ENCODE results near the gene PDIA5.
A peak's percentile ranks its signal among the peaks of the same experiment; 100 is the strongest.

Gene PDIA5

DNA sequence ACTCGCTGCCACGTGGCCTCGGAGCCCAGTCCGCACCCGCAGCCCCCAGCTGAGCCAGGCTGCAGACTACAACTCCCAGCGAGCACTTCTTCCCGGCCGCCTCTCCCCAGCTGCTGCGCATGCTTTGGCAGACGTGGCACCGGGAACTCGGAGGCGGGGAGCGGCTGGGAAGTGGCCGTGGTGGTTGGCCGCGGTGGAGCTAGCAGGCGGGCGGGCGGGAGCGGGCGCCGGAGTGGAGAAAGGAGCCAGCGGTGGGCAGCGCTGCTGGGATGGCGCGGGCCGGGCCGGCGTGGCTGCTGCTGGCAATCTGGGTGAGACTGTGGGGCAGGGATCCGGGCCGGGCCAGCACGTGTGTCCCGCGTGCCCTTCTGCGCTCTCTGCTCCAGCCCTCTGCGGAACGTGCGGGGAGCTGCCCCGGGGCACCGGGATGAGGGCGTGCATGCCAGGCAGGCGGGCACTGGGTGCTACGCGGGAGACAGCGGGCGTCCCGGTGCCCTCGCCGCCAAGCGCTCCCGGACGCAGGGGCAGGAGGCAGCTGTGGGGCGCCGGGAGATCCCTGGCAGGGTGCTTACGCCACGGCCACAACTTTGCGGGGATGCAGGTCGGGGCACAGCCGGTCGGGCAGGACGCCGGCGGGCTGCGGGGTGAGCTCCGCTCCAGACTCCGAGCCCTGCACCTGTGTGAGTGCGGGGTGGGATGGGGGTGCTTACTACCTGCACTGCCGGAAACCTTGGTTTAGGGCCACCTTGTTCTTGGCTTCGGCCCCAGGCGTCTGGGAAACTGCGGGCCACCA lies at the start of gene PDIA5:
Gene PDIA5, plus strand, starts transcription at position 130 of the 793 bp plus-strand sequence. Its CDS starts 140 bp downstream, at position 270.
- peak; percentile 63 for DNase-seq (ENCODE audit: low read depth)

DNA sequence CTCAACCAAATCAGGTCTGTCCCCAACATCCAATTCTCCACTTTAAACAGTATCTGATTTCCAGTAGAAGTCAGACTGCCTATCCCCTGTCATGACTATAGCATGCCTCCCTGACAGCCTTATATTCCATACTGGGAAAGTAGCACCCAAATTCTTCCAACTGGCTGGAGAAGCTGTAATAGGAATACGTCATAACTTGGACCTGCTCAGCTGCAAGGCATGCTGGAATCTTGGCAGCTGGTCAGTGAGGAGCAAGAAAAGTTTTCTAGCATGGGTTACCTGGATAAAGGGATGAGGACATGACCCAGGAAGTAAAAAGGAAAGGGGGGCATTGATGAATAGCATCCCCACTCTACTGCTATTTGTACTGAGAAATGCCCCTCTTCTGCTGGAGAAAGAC lies 48.1 kb upstream of the PDIA5 start:
- no peak for DNase-seq (ENCODE audit: low read depth)

DNA sequence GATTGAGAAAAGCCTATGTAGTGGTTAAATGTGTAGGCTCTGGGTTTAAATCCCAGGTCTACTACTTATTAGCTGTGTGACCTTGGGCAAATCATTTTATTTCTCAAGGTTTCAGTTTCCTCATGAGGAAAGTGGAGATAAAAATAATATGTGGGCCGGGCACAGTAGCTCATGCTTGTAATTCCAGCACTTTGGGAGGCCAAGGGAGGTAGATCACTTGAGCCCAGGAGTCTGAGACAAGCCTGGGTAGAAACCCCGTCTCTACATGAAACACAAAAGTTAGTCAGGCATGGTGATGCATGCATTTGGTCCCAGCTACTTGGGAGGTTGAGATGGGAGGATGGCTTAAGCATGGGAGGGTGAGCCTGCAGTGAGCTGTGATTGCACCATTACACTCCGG lies 47.7 kb upstream of the PDIA5 start:
- no peak for DNase-seq (ENCODE audit: low read depth)

DNA sequence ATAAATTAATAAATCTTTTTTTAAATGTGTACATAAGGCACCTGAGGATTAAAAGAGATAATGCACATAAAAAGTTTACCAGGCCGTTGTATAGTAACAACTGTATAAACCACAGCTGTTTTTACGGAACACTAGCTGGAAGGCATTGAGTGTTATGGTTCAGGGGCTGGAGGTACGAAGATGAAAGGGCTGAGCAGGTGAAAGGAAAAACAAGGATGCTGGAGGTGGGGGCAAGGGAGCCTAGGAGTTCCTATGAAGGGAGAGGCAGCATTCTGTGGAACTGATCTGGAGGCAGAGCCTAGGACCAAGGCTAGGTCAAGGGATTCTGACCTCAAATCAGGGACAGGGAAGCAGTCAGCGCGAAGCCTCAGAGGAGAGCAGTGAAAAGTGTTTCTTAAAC lies 47.2 kb upstream of the PDIA5 start:
- DNase-seq (ENCODE audit: low read depth) = no peak

DNA sequence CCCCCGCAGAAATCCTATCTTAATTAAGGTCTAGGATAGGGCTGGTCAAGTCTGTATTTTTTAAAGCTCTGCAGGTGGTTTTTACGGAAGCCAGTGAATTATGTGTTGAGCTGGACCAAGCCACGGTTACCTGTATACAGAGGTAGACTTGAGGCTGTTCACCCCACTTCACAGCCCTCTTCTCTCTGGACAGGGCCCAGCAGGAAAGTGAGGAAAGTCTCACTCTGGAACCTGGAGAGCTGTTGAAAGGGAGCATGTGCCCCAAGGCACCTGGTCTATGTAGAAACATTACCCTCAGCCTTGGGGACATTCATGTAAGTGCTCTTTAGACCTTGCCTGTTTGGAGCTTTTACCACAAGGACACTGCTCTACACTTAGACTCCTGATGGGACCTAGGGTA lies 46.1 kb upstream of the PDIA5 start:
- no peak for DNase-seq (ENCODE audit: low read depth)

DNA sequence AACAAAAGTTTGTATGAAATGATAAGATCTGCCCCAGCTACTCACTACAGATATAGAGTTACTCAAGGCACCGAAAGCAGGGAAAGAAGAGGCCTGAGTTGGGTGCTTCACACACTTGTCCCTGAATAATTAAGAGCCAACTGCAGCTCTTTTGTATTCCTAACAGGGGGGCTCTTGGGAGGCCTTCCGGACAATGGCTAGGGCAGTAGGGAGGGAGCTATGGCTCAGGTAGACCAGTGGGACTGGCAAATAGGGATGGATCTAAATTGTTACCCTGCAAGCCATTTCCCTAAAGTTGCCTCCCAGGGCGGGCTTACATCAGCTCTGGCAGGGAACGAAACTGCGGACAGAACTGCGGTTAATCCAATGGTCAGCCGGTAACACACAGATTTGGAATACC lies 45.4 kb upstream of the PDIA5 start:
- DNase-seq (ENCODE audit: low read depth) = no peak

DNA sequence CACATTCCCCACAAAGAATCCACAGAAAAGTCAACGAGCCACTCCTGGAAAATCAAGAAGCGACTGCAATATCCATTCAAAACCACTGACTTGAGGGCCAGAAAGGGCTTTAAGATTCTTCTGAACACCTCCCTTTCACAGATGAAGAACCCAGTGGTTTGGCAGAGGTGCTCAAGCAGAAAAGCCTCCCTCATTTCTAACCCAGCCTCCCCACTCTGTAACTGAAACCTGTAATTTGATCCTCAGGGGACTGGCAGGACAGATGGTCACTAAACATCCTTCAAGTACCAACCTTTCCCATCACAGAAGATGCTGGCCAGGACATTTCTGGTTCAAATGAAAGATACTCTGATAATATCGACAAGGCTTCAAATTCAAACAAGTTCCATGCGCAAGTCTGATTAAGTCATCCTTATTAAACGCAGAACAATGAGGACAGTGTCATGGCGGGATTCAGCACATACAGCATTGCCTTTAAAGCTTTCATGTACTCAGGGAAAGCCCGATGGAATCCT lies 44.8 kb upstream of the PDIA5 start:
- DNase-seq (ENCODE audit: low read depth) = no peak

DNA sequence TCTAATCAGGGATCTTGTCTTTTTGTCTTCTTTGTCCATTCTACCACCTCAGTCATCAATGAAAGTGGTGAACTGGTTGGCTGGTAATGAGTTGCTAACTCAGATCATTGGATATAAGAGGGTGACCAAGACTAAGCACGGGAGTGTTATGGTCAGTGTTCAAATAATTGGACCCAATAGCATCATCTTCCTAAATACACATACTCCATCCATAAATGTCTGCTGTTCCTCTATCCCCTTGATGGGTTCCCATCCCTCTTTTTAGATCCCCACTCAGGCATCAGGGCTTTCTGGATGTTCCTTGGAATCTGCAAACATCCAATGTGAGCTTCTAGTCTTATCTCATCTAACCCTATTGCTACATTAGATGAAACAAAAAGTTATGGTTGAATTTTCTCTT lies 42.8 kb upstream of the PDIA5 start:
- no peak for DNase-seq (ENCODE audit: low read depth)

DNA sequence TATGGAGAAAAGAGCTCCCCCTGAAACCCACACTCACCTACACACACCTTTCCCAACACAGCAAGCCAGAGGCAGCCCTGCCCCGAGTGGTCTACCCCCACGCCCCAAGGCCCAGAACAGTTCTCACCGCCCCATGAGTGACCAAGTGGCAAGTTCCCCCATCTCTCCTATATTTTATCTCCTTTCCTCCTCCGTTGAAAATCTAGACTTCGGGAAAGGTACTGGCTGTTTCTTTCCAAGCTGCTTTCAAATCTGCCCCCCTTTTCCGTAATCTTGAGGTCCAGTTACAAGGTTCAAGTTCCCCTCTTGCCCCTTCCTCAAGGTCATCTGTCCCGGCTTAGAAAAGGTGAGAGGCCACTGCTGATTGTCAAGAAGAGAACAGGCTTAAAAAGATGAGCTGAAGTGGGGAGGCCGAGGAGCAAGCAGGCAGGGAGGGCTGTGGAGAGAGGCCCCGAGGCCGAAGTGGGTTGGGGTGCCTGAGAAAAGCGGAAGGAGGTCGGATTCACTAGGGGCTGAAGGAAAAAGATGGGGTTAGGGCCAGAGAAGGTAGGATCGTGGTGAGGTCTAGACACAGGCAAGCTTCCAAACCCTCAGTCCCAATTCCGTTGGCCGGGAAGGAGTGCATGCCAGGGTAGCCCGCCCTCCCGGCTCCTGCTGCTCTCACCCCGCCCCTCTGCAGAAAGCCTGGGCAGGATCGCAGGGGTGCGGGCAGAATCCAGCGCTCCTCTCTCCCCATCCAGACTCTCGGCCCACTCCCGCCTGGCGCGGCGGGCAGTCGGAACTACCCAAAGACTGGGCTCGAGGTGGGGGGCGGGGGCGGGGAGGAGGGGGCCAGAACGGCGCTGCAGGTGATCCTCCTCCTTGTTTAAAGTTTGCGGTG lies 40.9 kb upstream of the PDIA5 start:
- DNase-seq (ENCODE audit: low read depth) = no peak

DNA sequence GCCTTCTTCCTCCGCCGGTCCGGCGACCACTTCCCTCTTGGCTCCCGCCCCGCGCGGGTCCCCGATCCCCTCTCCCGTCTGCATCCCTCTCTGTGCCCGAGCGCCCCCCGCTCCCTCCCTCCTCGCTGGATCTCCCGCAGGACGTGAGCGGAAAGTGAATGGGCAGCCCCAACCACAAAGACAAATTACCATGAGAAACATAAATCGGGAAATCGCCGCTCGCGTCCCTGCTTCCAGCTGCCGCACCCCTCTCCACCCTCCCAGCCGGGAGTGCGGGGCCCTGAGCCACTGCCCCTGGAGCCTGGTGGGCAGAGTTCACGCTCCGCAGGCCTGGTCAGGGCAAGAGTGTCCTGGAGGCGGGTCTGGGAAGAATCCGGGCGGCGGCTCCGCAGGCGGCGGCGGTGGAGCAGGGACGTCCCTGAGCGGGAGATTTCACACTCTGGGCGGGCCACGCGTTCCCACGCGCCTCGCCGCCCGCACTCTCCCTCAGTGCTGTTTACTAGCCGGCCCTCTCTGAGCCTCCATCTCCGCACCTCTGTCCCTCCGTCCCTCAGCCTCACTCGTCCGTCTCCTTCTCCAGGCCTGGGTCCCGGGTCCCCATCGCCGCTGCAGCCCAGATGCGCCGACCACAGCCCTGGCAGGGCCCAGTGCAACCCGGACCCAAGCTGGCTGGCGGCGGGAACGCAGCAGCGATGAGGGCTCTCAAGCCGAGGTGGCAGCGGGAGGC lies 40.1 kb upstream of the PDIA5 start:
- no peak for DNase-seq (ENCODE audit: low read depth)

DNA sequence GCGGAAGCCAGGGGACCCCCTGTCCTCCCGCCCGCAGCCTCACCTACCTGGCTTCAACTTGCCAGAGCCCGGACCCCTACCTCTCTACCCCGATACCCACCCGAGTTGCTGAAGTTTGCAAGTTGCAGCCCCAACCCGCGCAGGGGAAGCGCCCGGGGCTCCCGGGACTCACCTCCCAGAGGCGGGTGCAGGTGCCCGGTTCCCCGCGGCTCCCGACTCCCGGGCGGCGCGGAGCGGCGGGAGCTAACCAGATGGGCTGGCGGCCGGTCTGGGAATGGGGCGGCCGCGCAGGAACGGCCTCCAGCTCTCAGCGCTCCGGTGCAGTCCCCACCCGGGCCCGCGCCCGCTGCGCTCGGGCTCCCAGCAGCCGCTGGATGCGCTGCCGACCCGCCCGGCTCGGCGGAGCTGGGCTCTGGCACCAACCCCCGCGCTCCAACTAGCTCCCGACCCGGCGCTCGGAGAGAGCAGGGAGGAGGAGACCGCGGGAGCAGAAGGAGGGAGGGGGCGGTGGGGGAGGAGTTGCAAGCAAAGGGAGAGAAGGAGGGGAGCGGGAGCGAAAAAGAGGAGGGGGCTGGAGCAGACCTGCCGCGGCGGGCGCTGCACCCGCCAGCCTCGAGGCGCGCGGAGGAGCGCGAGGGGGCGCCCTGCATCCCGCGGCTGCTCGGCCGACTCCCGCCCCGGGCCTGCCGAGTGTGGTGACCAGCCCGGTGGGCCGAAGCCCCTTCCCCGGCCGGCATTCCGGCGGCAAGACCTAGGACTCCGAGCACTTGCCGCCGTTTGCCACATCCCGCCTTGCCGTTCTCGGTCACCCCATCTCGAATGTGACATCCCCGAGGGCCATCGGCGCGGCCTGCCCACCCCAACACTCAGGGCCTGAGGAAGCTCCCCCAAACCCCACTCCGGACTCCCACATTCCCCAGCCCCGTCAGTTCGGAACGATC lies 39.3 kb upstream of the PDIA5 start, which contains the start of gene SEMA5B:
Gene SEMA5B, minus strand, starts transcription at position 472 of the 941 bp plus-strand sequence. CDS start 66,500 bp downstream, outside the sequence.
- no peak for DNase-seq (ENCODE audit: low read depth)

DNA sequence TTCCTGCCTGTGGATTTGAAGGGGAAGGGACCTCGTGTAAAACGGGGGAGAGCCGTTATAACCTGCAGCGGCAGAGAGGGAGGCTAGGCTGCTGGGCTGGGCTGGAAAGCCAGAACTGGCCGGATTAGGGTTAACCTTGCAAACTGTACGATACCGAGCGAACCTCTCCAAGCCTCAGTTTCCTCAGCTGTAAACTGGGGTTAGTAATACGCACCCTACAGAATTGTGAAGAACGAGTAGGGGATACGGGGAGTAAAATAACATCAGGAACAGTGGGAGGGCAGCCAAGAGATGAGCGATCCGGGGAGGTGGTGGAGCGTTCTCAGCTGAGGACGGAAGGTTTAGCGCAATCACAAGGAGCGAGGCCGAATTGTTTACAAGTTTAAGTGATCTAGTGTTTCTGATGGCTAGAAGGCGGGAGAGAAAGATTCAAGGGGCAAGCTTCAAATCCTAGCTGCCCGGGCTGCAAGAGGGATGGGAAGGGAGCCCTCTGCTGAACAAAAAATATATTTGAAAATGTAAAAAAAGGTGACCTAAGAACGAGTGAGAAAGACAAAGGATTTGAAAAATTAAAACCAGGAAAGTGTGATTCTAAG lies 38.5 kb upstream of the PDIA5 start:
- no peak for DNase-seq (ENCODE audit: low read depth)

DNA sequence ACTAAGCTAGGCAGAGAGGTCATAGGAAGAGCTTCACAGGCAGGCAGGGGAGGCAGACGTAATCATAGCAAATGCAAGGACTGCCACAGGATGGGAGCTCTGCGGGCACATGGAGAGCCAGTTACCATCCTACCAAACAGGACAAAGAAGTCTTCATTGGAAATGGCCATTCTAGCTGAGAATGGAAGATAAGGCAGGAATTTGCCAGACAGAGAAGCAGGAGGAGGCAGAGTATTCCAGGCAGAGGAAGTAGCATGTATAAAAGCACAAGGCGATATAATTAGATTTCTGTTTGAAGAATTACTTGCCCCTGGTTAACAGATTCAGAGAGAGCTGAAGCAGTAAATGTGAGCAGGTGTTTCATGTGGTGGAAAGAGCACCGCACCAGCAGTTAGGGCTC lies 35.8 kb upstream of the PDIA5 start:
- no peak for DNase-seq (ENCODE audit: low read depth)

DNA sequence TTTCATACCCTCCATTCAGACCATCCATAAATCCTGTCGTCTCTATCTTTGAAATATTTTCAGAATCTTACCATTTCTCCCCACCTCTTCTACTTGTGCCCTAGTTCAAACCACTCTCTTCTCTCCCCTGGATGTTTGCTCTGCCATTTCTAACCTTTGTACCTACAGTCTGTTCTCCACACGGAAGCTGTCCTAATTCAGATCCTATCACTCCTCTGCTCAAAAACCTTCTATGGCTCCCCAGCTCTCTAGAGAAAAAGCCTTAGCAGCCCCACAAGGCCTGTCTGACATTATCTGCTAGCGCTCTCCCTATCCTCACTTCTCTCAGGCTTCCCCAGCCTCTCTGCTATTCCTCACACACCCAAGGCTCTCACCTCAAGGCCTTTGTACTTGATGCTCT lies 34.8 kb upstream of the PDIA5 start:
- no peak for DNase-seq (ENCODE audit: low read depth)

DNA sequence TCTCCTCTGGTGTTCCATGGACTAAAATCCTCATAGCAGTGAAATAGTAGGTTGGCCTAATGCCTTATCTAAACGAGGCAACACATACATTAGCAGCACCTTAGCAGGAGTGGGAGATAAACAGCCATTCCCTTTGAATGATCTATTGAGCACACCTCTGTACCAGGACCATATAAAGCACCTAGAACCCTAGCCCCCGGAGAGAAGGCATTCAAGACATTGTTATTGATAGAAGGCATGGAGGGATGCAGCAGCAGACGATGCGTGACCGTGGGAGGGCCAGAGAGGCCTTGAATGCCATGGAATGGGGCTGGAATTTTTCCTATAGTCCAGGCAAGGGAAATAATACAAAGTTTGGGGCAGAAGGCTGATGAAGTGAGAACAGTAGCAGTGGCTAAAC lies 32.7 kb upstream of the PDIA5 start:
- no peak for DNase-seq (ENCODE audit: low read depth)

DNA sequence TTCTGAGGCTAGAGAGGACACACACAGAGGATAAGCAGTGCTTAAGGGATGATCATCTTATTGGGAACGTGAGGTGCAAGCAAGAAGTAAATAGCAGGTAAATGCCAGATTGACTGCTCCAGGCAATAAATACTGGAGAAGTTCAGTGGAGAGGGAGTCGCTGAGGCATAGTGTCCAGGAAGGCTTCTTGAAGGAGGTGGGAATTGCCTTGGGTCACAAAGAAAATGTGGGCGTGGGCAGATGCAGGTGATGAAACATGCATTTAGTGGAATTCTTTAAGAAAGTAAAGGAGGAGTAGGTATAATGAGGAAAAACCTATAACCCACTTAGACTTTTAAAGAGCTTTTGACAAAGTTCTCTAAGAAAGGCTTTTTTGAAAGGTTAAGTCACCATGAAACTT lies 31.8 kb upstream of the PDIA5 start:
- DNase-seq (ENCODE audit: low read depth) = no peak

DNA sequence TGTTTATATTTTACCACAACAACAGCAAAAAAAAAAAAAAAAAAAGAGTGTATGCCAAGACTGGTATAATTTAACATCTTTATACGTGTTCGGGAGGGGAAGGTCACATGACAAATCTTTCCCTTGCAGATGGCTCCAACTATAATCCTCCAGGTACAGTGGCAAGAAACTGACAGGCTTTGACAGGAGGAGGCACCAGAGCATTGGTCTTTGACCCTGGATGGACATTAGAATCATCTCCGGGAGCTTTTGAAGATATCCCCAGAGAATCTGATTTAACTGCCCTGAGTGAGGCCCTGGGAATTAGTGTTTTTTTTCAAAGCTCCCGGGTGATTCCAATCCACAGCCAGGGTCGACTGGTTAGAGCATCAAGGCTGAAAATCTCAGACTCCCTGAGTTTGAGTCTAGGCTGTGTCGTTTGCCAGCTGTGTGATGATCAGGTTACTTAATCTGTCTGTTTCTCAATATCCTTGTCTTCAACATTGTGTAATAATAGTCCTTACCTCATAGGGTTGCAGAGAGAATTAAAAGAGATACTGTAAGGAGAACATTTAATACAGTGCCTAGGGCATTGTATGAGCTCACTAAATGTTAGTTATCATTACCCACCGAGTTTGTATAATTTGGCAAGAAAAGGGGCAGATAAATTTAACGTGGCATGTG lies 30.3 kb upstream of the PDIA5 start:
- DNase-seq (ENCODE audit: low read depth) = no peak

DNA sequence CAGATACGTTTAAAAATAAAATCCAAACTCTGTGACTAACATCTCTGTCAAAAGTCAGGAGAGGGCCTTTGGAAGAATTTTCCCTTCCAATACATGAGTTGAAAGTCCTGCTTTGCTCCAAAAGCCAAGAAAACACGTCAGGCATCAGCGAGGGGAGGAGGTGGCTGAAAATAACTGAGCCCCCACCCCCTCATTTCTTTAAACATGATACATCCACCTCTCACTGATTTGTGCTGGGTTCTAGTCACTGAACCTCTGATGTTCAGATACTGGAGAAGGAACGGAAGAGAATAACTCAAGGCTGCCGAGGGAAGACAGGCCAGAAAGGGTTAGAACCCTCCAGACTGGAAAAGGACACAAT lies 29.8 kb upstream of the PDIA5 start:
- no peak for DNase-seq (ENCODE audit: low read depth)

DNA sequence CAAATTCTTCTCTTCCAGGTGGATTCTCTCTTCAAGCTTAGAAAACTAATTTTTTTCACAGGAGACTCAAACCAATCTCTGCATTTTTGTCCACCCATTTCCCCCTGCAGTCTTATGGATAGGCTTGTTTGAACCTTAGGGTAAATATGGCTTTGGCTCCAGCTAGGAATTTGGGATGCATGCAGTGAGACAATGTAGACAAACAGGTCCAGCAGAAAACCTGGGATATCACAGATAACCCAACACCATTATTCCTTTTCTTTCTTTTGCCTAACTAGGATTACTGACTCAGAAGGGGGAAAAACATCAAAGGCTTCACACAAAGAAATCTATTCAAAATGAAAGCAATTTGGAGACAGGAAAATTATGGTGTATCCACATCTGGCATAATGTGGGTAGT lies 28.1 kb upstream of the PDIA5 start:
- DNase-seq (ENCODE audit: low read depth) = no peak

DNA sequence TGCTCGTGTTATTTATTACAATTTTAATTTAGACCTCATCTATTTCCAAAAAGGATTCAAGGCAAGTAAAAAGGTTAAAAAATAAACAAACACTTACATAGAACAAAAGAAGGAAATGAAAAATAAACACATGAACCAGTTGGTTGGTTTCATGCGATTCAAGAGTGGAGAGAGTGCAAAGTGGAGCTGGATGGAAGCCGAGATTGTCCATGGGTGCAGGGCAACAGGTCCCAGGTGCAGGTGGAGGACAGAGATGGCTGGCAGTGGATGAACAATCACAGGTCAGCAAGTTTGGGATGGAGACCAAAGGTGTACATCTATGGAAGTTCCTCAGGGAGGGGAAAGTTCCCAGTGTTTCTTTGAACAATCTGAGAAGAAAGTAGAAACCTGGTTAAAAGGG lies 27.6 kb upstream of the PDIA5 start:
- DNase-seq (ENCODE audit: low read depth) = no peak
